Stimulated activated CD4-positive, alpha-beta T cell treated with anti-CD3 and anti-CD28 coated beads, TNF-alpha, amount 100 ng/mL, for 4 hours (primary cell): ENCODE results near the gene APBA1.
A peak's percentile ranks its signal among the peaks of the same experiment; 100 is the strongest.
"Not testable (repeated sequence)": the region's sequence is repeated elsewhere in the genome, so short reads cannot be mapped to it uniquely, and the experiment has no call there.

Source experiments
- DNase-seq, 3 experiments: peaks; one replicate each; pipeline ENCODE4 v3.0.0-alpha.2; 2020; ENCODE audit warnings: low read depth in 3 of 3

The APBA1 gene

GRCh38 chr9:69444021-69444420 is 228.2 kb downstream of the APBA1 start:
- DNase-seq = no peak

DNA sequence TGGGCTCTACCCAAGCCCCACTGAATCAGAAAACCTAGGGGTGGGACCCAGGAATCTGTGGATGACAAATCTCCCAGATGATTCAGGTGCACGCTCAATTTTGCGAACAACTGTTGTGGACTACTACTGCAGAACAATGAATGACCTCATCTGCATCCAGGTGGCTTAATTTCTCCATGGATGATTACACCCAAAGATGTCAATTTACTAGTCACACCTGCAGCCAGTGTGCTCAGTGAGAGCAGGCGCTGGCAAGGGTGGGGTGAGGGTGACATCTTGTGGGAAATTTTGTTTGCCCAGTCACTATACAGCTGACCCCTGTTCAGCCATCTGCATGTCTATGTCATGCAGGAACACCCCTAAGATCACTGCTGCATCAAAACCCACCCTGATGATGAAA is 229.0 kb downstream of the APBA1 start:
- no peak for DNase-seq

GRCh38 chr9:69442486-69442885 is 229.7 kb downstream of the APBA1 start:
- DNase-seq = no peak

GRCh38 chr9:69440254-69440955 is 231.8 kb downstream of the APBA1 start:
- not testable (repeated sequence) for DNase-seq

DNA sequence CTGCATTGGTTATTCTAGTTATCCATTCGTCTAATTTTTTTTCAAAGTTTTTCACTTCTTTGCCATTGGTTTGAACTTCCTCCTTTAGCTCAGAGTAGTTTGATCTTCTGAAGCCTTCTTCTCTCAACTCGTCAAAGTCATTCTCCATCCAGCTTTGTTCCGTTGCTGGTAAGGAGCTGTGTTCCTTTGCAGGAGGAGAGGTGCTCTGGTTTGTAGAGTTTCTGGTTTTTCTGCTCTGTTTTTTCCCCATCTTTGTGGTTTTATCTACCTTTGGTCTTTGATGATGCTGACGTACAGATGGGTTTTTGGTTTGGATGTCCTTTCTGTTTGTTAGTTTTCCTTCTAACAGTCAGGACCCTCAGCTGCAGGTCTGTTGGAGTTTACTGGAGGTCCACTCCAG is 232.5 kb downstream of the APBA1 start:
- not testable (repeated sequence) for DNase-seq

- no peak for DNase-seq
These were observed 238.2 kb downstream of the APBA1 start for GRCh38 chr9:69433968-69434367.

DNA sequence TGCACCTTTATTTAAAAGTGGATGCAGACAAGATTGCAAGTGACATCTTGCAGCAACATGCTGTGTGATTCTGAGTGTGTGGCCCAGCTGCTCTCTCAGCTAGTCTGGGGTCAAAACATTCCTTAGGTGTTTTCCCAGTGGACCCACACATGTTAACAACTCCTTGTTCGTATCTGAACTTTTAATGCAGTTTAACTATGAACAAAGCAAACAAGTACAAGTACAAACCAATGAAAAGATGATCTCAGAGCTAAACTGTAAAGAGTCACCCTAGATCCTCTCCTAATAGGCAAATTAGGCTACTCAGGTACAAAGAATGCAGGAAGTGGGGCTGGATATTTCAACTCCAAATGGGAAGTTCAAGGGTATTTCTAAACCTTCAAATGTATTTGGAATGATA is 238.8 kb downstream of the APBA1 start:
- DNase-seq = no peak

DNA sequence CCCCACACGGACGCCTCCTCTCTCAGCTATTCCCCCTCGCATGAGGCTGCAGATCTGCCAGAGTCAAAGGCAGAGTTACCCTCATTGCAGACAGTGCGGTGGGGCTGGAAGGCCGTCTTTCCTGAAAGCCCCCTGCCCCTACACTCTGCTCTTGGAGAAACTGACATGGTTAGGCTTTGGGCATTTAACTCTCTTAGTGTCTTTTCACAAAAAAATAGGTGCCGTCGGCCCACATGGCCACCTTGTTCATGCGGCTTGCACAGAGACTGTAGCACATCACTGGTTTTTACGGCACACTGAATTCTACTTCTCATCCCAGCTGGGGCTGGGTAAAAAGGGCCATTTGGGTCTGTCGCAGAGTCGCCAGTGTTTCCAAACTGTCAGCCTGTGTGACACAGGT is 239.5 kb downstream of the APBA1 start:
- DNase-seq = no peak

DNA sequence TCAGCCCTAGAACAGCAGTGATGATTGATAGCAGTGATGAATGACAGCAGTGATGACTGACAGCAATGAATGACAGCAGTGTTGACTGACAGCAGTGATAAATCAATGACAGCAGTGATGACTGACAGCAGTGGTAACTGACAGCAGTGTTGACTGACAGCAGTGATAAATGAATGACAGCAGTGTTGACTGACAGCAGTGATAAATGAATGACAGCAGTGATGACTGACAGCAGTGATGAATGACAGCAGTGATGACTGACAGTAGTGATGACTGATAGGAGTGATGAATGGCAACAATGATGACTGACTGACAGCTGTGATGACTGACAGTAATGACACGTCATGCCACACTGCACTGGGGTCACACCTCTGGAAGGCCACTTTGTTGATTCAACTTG is 240.4 kb downstream of the APBA1 start:
- no peak for DNase-seq

- no peak for DNase-seq
These were observed 241.0 kb downstream of the APBA1 start for GRCh38 chr9:69431203-69431602.

- no peak for DNase-seq
These were observed 242.0 kb downstream of the APBA1 start for GRCh38 chr9:69430206-69430605.

GRCh38 chr9:69429281-69429680 is 242.9 kb downstream of the APBA1 start:
- no peak for DNase-seq

DNA sequence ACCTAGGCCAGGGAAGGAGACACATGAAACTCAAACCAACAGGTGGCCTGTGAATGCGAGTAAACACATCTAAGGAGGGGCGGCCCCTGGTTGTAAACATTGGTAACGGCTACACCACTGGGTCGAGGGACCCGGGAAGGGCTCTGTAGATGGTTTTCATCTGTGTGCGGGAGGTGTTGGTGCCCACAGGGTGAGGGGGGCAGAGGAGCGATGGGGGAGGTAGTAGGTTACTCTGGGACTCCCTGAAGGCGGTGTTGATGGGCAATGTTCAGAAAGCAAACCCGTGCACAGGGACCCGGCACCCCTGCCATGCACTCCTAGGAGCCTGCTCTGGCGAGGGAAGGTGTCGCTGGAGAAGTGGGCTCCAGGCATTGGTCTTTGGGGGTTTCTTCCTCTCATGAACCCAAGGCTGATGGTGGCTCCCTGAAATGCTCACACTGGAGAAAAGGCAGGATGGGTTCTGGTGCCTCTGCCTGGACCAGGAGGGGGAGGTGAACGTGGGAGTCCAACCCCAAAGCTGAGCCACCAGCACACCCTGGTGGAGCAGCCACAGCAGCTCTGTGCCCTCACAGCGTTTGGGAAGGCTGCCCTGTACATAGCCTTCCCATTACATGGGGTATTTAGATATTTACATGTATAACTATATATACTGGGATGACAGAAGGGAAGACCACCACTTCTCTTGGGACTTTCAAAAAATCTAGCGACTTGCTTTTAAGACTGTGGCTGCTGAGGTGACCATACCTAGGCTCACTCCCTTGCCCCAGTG is 244.0 kb downstream of the APBA1 start:
- DNase-seq = no peak

GRCh38 chr9:69427286-69427685 is 244.9 kb downstream of the APBA1 start:
- no peak for DNase-seq

GRCh38 chr9:69425136-69425801 is 246.9 kb downstream of the APBA1 start:
- no peak for DNase-seq

GRCh38 chr9:69421908-69422801 is 250.0 kb downstream of the APBA1 start:
- peak in 1 of 3 experiments; percentile 23 for DNase-seq

DNA sequence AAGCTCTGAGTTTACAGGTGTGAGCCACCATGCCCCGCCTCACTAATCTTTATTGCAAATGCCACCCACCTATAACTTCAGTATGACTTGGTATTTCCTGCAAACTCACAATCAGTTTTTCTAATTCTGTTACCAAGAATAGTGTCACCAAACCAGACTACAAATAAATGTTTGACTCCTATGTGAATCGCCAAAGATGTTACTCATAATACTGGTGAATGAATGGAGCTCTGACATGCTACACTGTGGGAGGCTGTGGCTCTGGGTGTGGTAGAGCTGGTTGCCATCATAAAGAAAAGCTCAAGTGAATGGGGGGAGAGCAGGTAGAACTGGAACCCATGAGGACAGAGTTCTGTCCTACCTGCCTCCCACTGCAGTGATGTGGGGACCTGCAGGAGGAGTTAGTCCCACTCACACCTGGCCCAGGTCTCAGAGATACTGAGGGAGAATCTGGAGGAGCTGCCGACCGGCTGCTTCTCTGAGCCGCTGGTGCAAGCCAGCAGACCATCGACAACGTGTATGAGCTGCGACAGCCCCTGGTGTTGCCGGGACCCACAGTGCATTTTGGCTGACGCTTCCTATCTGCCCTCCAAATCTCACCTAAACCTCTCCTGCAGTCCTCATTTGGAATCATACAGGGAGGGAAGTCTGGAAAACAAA is 251.4 kb downstream of the APBA1 start:
- DNase-seq = no peak

DNA sequence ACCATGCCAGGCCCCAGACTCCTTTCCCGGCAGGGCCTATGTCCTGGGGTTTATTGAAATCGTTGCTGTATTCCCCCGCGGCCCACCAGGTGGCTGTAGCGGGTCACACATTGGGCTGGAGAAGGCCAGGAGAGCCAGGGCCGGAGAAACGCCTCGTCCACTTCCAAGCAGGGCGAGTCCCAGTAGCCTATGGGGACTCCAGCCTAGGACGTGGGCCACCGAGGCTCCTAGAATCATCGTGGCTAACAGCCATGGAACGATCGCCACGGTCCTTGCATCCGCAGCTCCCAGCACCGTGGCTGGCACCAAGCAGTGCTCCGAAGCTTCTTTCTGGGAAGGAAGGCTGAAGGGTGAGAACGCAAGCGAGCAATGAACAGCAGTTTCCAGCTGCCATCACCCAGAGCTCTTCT is 259.4 kb downstream of the APBA1 start:
- no peak for DNase-seq

DNA sequence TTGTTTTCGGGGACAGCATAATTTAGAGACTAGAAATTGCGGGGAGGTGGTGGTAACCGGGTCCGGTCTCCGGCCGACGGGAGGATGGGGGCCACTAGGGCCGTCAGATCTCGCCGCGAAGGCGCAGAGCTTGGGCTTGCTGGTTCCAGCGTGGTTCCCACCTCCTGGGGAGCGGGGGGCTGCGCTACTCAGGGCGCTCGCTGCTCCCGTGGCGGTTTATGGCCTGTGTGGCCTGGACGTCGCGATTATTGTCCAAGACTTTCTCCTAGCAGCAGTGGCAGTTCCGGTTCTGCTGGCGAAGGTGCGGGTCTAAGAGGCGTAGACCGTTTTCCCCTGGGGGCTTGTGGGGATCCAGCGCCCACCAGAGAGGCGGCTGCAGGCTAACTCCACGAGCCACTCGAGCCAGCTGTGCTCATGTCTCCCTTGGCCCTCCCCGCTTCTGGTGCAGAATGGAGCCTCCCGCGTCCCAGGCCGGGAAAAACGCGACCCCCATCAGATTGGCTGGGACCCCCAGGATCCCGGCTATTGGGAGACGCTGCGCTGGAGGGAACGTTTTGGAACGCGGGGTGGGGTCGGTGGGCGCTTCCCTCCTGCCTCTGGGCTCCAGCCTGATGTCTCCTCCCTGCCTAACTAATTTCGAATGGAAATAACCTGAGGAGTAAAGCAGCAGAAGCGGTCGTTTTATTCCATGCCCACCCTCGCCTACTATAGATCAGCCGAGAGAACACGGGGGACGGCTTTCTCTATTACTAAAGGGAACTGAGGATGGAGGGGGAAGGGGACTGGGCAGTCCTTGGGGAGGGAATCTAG is 260.0 kb downstream of the APBA1 start:
- no peak for DNase-seq

DNA sequence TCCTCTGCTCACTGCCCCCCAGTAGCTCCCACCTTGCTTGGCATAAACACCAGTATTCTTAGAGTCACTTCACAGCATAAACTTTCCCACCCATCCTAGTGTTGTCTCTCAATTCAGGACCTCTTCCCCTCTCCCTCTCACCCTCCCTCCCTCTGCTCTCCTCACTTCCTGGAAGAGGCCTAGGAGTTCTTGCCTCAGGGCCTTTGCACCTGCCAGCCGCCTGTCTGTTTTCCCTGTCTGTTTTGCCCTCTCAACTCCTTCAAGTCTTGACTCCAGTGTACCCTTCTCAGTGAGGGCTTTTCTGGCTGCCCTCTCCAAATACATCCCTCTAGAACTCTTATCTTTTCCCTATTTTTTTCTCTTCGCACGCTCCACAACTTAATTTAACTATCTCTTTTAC is 260.9 kb downstream of the APBA1 start:
- DNase-seq = no peak
